ENCODE data around the gene GTF2F2.

GRCh38 chr13:45332036-45332830 is 211.9 kb downstream of the GTF2F2 start:
- TF ChIP-seq CTCF (IDR thresholded peaks at IDR 0.05) (no peak), EP300 (IDR thresholded peaks at IDR 0.05) (no peak), POLR2AphosphoS5 (IDR thresholded peaks at IDR 0.05) (no peak), POLR2A (IDR thresholded peaks at IDR 0.05) (no peak)

All from upper lobe of left lung (tissue), 4 donors.